ENCODE measurements around the gene RAPGEFL1. TPM values are rescaled to one million over a fixed set of nuclear protein-coding genes. Genes with fewer than 3 reads are reported as not detected.

Gene RAPGEFL1
- total and polyA plus RNA-seq, 10 of the 15 experiments (the other 5 are each of a cell fraction or from before 2014, with no cell fraction given), result 0.13 to 3.2 (median 1.5) TPM

DNA sequence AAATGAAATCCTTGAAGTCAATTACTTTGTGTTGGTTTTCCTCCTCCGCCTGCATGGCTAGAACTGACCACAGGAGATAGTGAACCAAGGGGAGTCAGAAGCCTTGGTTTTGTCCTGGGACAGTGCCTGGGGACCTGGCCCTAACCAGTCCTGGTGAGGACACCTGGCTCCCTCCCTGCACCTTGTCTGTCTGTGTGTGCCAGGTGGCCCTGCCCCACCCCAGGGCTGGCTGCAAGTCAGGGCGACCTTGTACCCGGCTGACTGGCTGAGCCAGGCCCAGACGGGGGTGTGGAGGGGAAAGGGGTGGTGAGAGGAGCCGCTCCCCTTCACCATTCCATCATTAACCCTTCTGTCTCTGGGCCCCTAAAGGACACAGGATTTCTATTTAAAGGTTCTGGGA, 3.4 kb downstream of the RAPGEFL1 start (continued):
- TF ChIP-seq ATF2 (IDR thresholded peaks at IDR 0.05; ENCODE audit: low read length), result no peak

DNA sequence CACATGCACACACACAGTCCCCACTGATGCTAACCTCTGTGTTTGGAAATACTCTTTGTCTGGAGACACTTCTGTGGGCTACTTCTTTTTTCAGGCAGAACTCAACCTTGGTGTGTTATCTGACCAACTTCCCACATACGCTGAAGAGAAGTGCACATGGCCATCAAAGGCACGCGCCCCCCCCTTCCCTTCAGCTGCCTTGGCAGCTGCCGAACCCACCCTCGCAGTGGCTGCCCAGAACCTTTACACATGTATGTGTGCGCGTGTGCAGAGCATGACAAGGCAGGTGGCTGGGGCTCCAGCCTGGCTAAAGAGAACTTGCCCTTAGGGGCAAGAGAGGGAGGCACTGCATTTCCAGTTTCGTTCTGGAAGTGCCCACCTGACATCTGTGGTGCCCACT, 3.9 kb downstream of the RAPGEFL1 start:
- TF ChIP-seq CHD4 (IDR thresholded peaks at IDR 0.05) (no peak), PAX5 (IDR thresholded peaks at IDR 0.05; ENCODE audit: borderline replicate concordance, low read depth, low read length) (no peak), CBX5 (IDR thresholded peaks at IDR 0.05; ENCODE audit: low read depth) (no peak)
- no peak overlapping the region for H2AFZ ChIP-seq (ENCODE audit: control insufficient read depth, low read depth, low read length)
- H3K9ac ChIP-seq (ENCODE audit: control insufficient read depth, insufficient read depth, low read length), result no peak overlapping the region
- no peak overlapping the region for H3K27ac ChIP-seq (ENCODE audit: control insufficient read depth, insufficient read depth)
- peaks cover 0 to 4% of the 10 kb centered on the region in 2 experiments; a peak in 1 of 4 replicates for H3K36me3 ChIP-seq (ENCODE audit: control insufficient read depth in 2 of 2, insufficient read depth in 2 of 2, low read length in 1 of 2)
- DNase-seq (ENCODE audit: low read depth, low spot score) (no peak), FAIRE-seq (no peak), ATAC-seq (no peak)
- peaks cover 4% of the 10 kb centered on the region for H3K4me1 ChIP-seq (ENCODE audit: control insufficient read depth, insufficient read depth, low read length)
- ChIA-PET SMC1A (ENCODE audit: uncharacterized antibody, unreplicated experiment) (interaction anchor here (2.2 kb wide), 1 partner anchor 68 kb away, joined by 7 read pairs; no protein-coding TSS in a partner anchor), CTCF (no interaction called here), RAD21 (ENCODE audit: unreplicated experiment) (no interaction called here), POLR2A (no interaction called here)
- H3K79me2 ChIP-seq (ENCODE audit: control insufficient read depth, insufficient read depth, low read length), result no peaks in the 10 kb centered on the region
- H4K20me1 ChIP-seq (ENCODE audit: control insufficient read depth, insufficient read depth), result no peaks in the 10 kb centered on the region
- in situ Hi-C loops (cut with MboI), result no loop called here
- no peak overlapping the region for H3K4me3 ChIP-seq
- intact Hi-C loops (cut with micrococcal nuclease; ENCODE audit: unreplicated experiment), result no loop called here
- no peaks in the 10 kb centered on the region for H3K27me3 ChIP-seq (replicated peaks in 1 of 2; ENCODE audit: control insufficient read depth in 2 of 2, insufficient read depth in 2 of 2, low read length in 1 of 2)
- BruUV-seq (replicated peaks), result no TSS peak
- H3K9me3 ChIP-seq (replicated peaks; ENCODE audit: control insufficient read depth, insufficient read depth, low read length), result no peaks in the 10 kb centered on the region
- WGBS (ENCODE audit: insufficient coverage, insufficient replicate concordance, low lambda C conversion rate, missing lambda C conversion rate), result 77% methylated on average over 8 of the region's 8 CpGs
- no peak overlapping the region for H3K4me2 ChIP-seq (ENCODE audit: control insufficient read depth, insufficient read depth)

DNA sequence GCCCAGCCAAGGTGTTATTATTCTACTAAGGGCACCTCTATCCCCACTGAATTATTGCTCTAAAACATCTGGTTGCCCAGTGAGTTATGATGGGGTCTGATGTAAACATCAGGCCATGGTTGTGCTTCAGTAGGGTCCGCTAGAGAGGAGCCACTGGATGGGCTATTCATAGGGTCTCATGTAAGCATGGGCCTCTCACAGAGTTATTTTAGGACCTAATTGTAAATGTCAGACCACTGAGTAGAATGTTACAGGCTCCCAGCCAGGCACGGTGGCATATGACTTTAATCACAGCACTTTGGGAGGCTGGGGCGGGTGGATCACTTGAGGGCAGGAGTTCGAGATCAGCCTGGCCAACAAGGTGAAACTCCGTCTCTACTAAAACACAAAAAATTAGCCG, 5.3 kb downstream of the RAPGEFL1 start:
- intact Hi-C loops (cut with micrococcal nuclease; ENCODE audit: unreplicated experiment), result no loop called here
- ChIA-PET CTCF (interaction anchor here (0.8 to 2.9 kb wide), 2 partner anchors 69 to 71 kb away, joined by 3 to 14 read pairs; no protein-coding TSS in a partner anchor), RAD21 (ENCODE audit: unreplicated experiment) (interaction anchor here (1.0 kb wide), 1 partner anchor 69 kb away, joined by 3 read pairs; no protein-coding TSS in a partner anchor), SMC1A (ENCODE audit: uncharacterized antibody, unreplicated experiment) (no interaction called here), POLR2A (no interaction called here)
- H3K27me3 ChIP-seq (replicated peaks in 1 of 2; ENCODE audit: control insufficient read depth in 2 of 2, insufficient read depth in 2 of 2, low read length in 1 of 2), result no peaks in the 10 kb centered on the region
- no peak overlapping the region for H3K9ac ChIP-seq (ENCODE audit: control insufficient read depth, insufficient read depth, low read length)
- H2AFZ ChIP-seq (ENCODE audit: control insufficient read depth, low read depth, low read length), result no peak overlapping the region
- H3K27ac ChIP-seq (ENCODE audit: control insufficient read depth, insufficient read depth), result no peak overlapping the region
- no peak for DNase-seq (ENCODE audit: low read depth, low spot score)
- no peaks in the 10 kb centered on the region for H3K36me3 ChIP-seq (ENCODE audit: control insufficient read depth in 2 of 2, insufficient read depth in 2 of 2, low read length in 1 of 2)
- H4K20me1 ChIP-seq (ENCODE audit: control insufficient read depth, insufficient read depth), result no peaks in the 10 kb centered on the region
- WGBS (ENCODE audit: insufficient coverage, insufficient replicate concordance, low lambda C conversion rate, missing lambda C conversion rate), result 82% methylated on average over 6 of the region's 6 CpGs
- no peaks in the 10 kb centered on the region for H3K79me2 ChIP-seq (ENCODE audit: control insufficient read depth, insufficient read depth, low read length)
- in situ Hi-C loops (cut with MboI), result no loop called here
- no peaks in the 10 kb centered on the region for H3K9me3 ChIP-seq (replicated peaks; ENCODE audit: control insufficient read depth, insufficient read depth, low read length)
- no peak overlapping the region for H3K4me3 ChIP-seq
- no peak overlapping the region for H3K4me2 ChIP-seq (ENCODE audit: control insufficient read depth, insufficient read depth)
- no TSS peak for BruUV-seq (replicated peaks)
- FAIRE-seq, result no peak
- ATAC-seq, result no peak
- H3K4me1 ChIP-seq (ENCODE audit: control insufficient read depth, insufficient read depth, low read length), result no peaks in the 10 kb centered on the region
- no peak for TF ChIP-seq HDAC2 (IDR thresholded peaks at IDR 0.05)
- no peak for TF ChIP-seq ZBTB4 (CRISPR knock-in tag; IDR thresholded peaks at IDR 0.05)
- TF ChIP-seq HSF1 (IDR thresholded peaks at IDR 0.05; ENCODE audit: low read depth, low read length), result no peak
- no peak for TF ChIP-seq RAD51 (IDR thresholded peaks at IDR 0.05)
- TF ChIP-seq HCFC1 (IDR thresholded peaks at IDR 0.05; ENCODE audit: low read length), result no peak
- TF ChIP-seq RAD21 (IDR thresholded peaks at IDR 0.05; ENCODE audit: insufficient read depth, low read depth, low read length), result no peak
- TF ChIP-seq ZNF384 (IDR thresholded peaks at IDR 0.05; ENCODE audit: borderline replicate concordance, low read depth, low read length), result no peak
